Transverse colon (tissue), 4 donors: ENCODE data around the gene ATF3.

Source experiments
- POLR2AphosphoS5 ChIP-seq, 3 donors: sonication (generic); formaldehyde crosslinking; IDR thresholded peaks; one replicate each; pipeline ENCODE4 v1.6.1; 2016; ENCODE audit warnings: antibody characterized with exemption in 3 of 3
- TF ChIP-seq, protein P1 (sequence below), 5 experiments: fragments of 200-600 bp in 3 of 5; fragments of 450-650 bp in 2 of 5; sonication (generic) in 3 of 5; IDR thresholded peaks; 1 replicate in 2 of 5; 2 replicates in 3 of 5; pipeline ENCODE4 v1.5.1; 2016 to 2017; ENCODE audit warnings: antibody characterized with exemption in 5 of 5, inconsistent platforms in 3 of 5, mild to moderate bottlenecking in 2 of 5, moderate library complexity in 1 of 5

DNA sequence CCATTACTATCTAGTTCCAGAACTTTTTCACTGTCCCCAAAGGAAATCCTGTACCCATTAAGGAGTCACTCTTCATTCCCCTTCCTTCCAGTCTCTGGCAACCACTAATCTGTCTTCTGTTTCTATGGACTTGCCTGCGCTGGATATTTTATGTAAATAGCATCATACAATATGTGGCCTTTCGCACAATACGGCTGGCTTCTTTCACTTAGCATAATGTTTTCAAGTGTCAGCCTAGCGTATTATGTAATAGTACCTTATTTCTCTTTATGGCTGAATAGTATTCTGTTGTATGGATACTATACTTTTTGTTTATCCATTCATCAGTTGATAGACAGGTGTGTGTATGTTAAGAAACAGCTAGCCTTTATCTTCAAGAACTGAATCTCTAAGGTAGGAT is 14.3 kb downstream of the ATF3 start:
- TF ChIP-seq, protein P1, sequence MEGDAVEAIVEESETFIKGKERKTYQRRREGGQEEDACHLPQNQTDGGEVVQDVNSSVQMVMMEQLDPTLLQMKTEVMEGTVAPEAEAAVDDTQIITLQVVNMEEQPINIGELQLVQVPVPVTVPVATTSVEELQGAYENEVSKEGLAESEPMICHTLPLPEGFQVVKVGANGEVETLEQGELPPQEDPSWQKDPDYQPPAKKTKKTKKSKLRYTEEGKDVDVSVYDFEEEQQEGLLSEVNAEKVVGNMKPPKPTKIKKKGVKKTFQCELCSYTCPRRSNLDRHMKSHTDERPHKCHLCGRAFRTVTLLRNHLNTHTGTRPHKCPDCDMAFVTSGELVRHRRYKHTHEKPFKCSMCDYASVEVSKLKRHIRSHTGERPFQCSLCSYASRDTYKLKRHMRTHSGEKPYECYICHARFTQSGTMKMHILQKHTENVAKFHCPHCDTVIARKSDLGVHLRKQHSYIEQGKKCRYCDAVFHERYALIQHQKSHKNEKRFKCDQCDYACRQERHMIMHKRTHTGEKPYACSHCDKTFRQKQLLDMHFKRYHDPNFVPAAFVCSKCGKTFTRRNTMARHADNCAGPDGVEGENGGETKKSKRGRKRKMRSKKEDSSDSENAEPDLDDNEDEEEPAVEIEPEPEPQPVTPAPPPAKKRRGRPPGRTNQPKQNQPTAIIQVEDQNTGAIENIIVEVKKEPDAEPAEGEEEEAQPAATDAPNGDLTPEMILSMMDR (IDR thresholded peaks at IDR 0.05): no peak
- TF ChIP-seq POLR2AphosphoS5 (IDR thresholded peaks at IDR 0.05): no peak
